Activated naive CD8-positive, alpha-beta T cell treated with anti-CD3 and anti-CD28 coated beads for 36 hours (primary cell): Measurements from ENCODE around the gene ADGRL3. TPM values are rescaled to one million over a fixed set of nuclear protein-coding genes. Genes with fewer than 3 reads are reported as not detected.
"Not testable (repeated sequence)": the region's sequence is repeated elsewhere in the genome, so short reads cannot be mapped to it uniquely, and the experiment has no call there.

Source experiments
- DNase-seq: peaks from one replicate; pipeline ENCODE4 v3.0.0; 2021
- H3K27ac Mint-ChIP-seq: one replicate; pipeline ENCODE4 v1.8.0; 2022; ENCODE audit warnings: mild to moderate bottlenecking, moderate library complexity, mixed read lengths
- H3K27me3 Mint-ChIP-seq: one replicate; pipeline ENCODE4 v1.8.0; 2022; ENCODE audit warnings: mild to moderate bottlenecking, mixed read lengths
- H3K36me3 Mint-ChIP-seq: one replicate; pipeline ENCODE4 v1.8.0; 2021; ENCODE audit warnings: mild to moderate bottlenecking, mixed read lengths
- H3K4me1 Mint-ChIP-seq: one replicate; pipeline ENCODE4 v1.8.0; 2021; ENCODE audit warnings: mixed read lengths
- H3K4me3 Mint-ChIP-seq: one replicate; pipeline ENCODE4 v1.8.0; 2022; ENCODE audit warnings: mild to moderate bottlenecking, moderate library complexity, mixed read lengths
- H3K9me3 Mint-ChIP-seq: one replicate; pipeline ENCODE4 v1.8.0; 2022; ENCODE audit warnings: mixed read lengths
- total RNA-seq, 2 experiments: library from RNA; stranded (reverse); gene quantifications; one replicate each; pipeline ENCODE4 v1.2.3, GENCODE V29; 2021

The ADGRL3 gene
- total RNA-seq, 2 experiments from 2014 or later: not detected

GRCh38 chr4:61489927-61490326 lies 289.8 kb downstream of the ADGRL3 start:
- no peaks in the 10 kb centered on the region for H3K36me3 Mint-ChIP-seq
- no peaks in the 10 kb centered on the region for H3K4me1 Mint-ChIP-seq
- H3K27me3 Mint-ChIP-seq: no peaks in the 10 kb centered on the region
- H3K27ac Mint-ChIP-seq: no peak overlapping the region
- H3K9me3 Mint-ChIP-seq: peaks cover 2% of the 10 kb centered on the region
- no peak overlapping the region for H3K4me3 Mint-ChIP-seq
- DNase-seq: no peak

DNA sequence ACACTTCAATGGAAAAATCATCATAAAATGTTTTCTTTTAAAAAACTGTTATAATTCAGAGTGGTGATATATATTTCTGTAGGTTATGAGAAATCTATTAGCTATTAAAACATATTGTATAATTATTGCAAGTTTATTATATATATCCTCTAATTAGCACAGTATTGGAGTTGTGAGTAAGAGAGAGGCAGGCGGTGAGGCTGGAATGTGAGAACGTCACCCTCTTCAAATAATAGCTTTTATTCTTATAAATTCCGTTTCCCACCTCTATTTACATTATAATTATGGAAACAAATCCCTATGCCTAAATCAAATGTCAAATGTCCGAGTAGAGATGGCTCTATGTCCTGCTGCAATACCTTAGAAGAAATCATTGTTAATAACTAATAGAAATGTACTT lies 292.9 kb downstream of the ADGRL3 start:
- peaks cover 2% of the 10 kb centered on the region for H3K9me3 Mint-ChIP-seq
- no peak for DNase-seq
- H3K4me3 Mint-ChIP-seq: no peak overlapping the region
- no peak overlapping the region for H3K27ac Mint-ChIP-seq
- H3K36me3 Mint-ChIP-seq: no peaks in the 10 kb centered on the region
- no peaks in the 10 kb centered on the region for H3K4me1 Mint-ChIP-seq
- no peaks in the 10 kb centered on the region for H3K27me3 Mint-ChIP-seq

DNA sequence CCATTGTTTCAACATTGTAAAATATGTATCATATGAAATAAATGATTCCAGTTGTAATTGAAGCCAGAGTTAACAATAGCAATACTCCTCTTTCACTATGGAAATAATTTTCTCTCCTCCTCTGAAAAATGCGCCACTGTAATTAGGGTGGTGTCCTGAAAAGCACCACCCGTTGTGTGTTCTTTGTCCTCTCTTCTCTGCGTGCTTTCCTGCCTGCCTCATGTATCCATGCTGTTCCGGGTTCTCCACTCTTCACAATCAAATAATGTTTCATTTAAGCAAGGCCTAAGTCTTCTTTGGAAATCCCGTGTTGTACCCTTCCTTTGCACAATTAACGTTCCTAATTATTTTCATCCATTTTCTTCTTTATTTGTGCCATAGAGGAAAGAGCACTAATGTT lies 293.3 kb downstream of the ADGRL3 start:
- Mint-ChIP-seq H3K27ac (no peak overlapping the region), H3K4me1 (no peaks in the 10 kb centered on the region), H3K9me3 (peaks cover 2% of the 10 kb centered on the region), H3K4me3 (no peak overlapping the region), H3K36me3 (no peaks in the 10 kb centered on the region), H3K27me3 (no peaks in the 10 kb centered on the region)
- DNase-seq: no peak

DNA sequence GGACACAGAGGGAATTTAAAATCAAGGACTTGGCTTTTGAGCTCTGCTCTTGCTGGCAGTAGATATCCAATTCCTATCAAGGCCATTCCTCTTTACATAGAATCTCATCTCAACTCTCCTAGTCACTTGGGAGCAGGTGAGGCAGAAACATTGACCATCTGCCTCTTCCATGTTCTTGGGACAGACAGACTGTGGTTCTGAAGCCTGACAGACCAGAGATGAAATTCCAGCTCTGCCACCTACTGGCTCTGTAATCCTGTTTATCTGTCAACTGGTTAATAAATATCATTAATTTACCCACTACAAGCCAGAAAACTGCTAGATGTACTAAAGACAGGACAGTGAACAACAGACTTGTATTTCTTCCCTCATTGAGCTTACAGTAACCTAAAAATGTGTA lies 300.8 kb downstream of the ADGRL3 start:
- H3K27ac Mint-ChIP-seq: no peak overlapping the region
- peaks cover 2% of the 10 kb centered on the region for H3K9me3 Mint-ChIP-seq
- H3K4me1 Mint-ChIP-seq: no peaks in the 10 kb centered on the region
- DNase-seq: no peak
- no peak overlapping the region for H3K4me3 Mint-ChIP-seq
- H3K27me3 Mint-ChIP-seq: no peaks in the 10 kb centered on the region
- H3K36me3 Mint-ChIP-seq: no peaks in the 10 kb centered on the region

DNA sequence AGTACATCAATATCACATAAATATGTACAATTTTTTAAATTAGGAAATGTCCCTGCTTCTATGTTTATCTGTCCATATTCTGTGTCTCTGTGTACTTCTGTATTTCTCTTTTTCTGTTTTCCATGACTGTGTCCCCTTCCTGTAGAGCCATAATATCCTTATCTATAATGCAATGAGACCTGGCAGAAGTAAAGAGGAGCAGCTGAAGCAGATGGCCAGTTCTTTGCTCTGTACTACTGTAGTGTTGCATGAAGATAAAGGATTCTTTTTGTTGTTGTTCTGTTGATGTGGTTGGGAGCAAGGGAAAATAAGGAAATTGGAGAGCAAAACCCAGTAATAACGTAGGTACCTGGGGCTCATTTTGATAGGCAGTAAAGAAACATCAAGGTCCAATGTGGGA lies 301.7 kb downstream of the ADGRL3 start:
- no peak overlapping the region for H3K4me3 Mint-ChIP-seq
- H3K4me1 Mint-ChIP-seq: no peaks in the 10 kb centered on the region
- H3K27me3 Mint-ChIP-seq: no peaks in the 10 kb centered on the region
- no peak for DNase-seq
- H3K9me3 Mint-ChIP-seq: peaks cover 2% of the 10 kb centered on the region
- no peaks in the 10 kb centered on the region for H3K36me3 Mint-ChIP-seq
- no peak overlapping the region for H3K27ac Mint-ChIP-seq

GRCh38 chr4:61505773-61506685 lies 305.9 kb downstream of the ADGRL3 start:
- H3K9me3 Mint-ChIP-seq: peaks cover 8% of the 10 kb centered on the region

GRCh38 chr4:61507091-61507490 lies 307.0 kb downstream of the ADGRL3 start:
- Mint-ChIP-seq H3K4me3 (no peak overlapping the region), H3K36me3 (no peaks in the 10 kb centered on the region), H3K27ac (no peak overlapping the region), H3K27me3 (no peaks in the 10 kb centered on the region), H3K4me1 (no peaks in the 10 kb centered on the region), H3K9me3 (peaks cover 9% of the 10 kb centered on the region)
- no peak for DNase-seq

More at GRCh38 chr4:61505773-61506685, 305.9 kb downstream of the ADGRL3 start:
- Mint-ChIP-seq H3K27ac (no peak overlapping the region), H3K4me1 (no peaks in the 10 kb centered on the region), H3K27me3 (no peaks in the 10 kb centered on the region), H3K4me3 (no peak overlapping the region), H3K36me3 (no peaks in the 10 kb centered on the region)
- no peak for DNase-seq

DNA sequence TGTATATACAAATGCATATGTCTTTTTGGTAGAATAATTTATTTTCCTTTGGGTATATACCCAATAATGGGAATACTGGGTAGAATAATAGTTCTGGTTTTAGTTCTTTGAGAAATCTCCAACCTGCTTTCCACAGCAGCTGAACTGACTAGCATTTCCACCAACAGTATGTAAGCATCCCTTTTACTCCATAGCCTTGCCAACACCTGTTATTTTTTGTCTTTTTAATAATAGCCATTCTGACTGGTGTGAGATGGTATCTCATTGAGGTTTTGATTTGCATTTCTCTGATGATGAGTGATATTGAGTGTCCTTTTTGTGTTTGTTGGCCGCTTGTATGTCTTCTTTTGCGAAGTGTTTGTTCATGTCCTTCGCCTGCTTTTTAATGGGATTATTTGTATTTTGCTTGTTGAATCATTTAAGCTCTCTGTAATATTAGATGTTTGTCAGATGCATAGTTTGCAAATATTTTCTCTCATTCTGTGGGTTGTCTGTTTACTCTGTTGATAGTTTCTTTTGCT lies 309.7 kb downstream of the ADGRL3 start:
- H3K4me3 Mint-ChIP-seq, H3K27ac Mint-ChIP-seq, DNase-seq, H3K27me3 Mint-ChIP-seq, H3K36me3 Mint-ChIP-seq, H3K9me3 Mint-ChIP-seq, H3K4me1 Mint-ChIP-seq: not testable (repeated sequence)

DNA sequence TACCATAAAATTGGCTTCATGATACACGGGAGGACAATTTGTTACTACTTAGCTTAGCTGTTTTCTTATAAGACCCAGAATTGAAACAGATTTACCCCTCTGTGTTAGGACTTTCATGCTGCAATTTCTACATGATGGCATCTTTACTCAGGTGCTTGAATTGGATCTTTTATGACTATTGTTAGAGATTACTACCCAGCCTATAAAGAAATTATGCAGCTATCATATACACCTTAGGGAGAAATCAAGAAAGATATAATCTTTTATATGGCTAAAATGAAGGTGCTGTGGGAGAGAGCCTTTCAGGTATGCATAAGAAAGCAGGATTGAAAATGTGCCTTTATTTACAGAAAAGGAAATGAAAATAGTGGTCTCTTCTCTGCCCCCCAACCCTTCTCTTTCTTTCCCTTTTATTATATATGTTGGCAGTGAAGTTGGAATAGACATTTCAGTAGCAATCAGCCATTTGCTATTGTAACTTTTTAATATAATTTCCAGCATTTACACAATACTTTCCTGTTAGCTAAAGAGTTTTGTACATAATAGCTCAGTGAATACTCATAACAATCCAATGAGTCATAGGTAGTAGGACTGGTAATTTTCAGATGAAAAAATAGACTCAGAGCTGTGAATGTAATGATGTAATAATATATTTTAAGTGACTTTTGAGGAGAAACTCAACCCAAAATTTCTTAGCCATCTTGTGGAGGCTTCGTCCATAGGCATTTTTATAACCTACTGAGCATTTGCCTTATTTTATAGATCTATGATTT lies 311.8 kb downstream of the ADGRL3 start:
- Mint-ChIP-seq H3K36me3 (no peaks in the 10 kb centered on the region), H3K27me3 (no peaks in the 10 kb centered on the region), H3K9me3 (peaks cover 8% of the 10 kb centered on the region), H3K27ac (no peak overlapping the region), H3K4me3 (no peak overlapping the region), H3K4me1 (no peaks in the 10 kb centered on the region)
- DNase-seq: no peak

- DNase-seq: no peak
- H3K27me3 Mint-ChIP-seq: no peaks in the 10 kb centered on the region
- H3K4me3 Mint-ChIP-seq: no peak overlapping the region
- H3K27ac Mint-ChIP-seq: no peak overlapping the region
- H3K4me1 Mint-ChIP-seq: no peaks in the 10 kb centered on the region
- no peaks in the 10 kb centered on the region for H3K36me3 Mint-ChIP-seq
- H3K9me3 Mint-ChIP-seq: peaks cover 3% of the 10 kb centered on the region
Observed at GRCh38 chr4:61514991-61515390, 314.9 kb downstream of the ADGRL3 start.

DNA sequence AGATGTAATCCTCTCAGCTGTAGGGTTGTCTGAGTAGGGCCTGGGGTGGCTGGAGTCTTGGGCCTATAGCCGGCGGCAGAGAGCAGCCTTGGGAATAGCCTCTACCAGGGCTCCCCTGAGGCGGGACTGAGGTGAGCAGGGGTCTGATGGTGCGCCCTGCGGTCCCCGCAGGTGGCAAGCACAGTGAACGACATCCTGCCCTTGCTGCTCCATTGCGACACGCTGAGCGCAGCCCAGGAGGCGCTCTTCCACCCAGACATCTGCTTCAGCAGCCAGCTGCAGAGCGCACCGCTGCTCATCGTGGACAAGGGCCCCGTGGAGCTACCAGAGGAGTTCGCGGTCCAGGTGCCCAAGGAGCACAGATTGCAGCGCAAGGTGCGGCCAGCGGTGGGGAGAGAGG lies 317.0 kb downstream of the ADGRL3 start:
- Mint-ChIP-seq H3K4me1 (no peaks in the 10 kb centered on the region), H3K36me3 (no peaks in the 10 kb centered on the region), H3K27ac (no peak overlapping the region), H3K27me3 (no peaks in the 10 kb centered on the region), H3K4me3 (no peak overlapping the region), H3K9me3 (no peaks in the 10 kb centered on the region)
- no peak for DNase-seq

GRCh38 chr4:61520166-61520565 lies 320.0 kb downstream of the ADGRL3 start:
- no peak overlapping the region for H3K4me3 Mint-ChIP-seq
- no peaks in the 10 kb centered on the region for H3K27me3 Mint-ChIP-seq
- H3K27ac Mint-ChIP-seq: no peak overlapping the region
- H3K9me3 Mint-ChIP-seq: no peaks in the 10 kb centered on the region
- H3K36me3 Mint-ChIP-seq: no peaks in the 10 kb centered on the region
- DNase-seq: no peak
- no peaks in the 10 kb centered on the region for H3K4me1 Mint-ChIP-seq

DNA sequence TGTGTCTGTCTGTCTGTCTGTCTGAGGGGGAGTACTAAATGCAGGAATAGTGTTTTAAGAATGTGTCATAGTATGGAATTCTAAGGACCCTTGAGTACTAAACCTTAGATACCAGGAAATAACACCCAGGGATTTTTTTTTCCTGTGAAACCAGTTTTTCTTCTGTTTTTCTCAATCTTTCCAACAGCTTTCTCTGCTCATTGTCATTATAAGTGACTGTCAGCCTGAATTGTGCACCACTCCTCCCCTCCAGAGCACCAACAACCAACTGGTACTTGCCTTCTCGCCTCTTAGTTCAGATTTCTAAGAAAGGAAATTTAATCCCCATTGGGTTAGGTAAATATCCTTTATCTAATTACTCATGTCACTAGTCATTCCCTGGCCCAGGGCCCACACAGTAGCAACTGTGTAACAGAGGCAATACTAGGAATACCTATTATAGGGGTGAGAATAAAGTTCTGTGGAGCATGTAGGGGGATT lies 320.6 kb downstream of the ADGRL3 start:
- no peak overlapping the region for H3K27ac Mint-ChIP-seq
- H3K36me3 Mint-ChIP-seq: no peaks in the 10 kb centered on the region
- H3K4me1 Mint-ChIP-seq: no peaks in the 10 kb centered on the region
- no peak for DNase-seq
- no peaks in the 10 kb centered on the region for H3K27me3 Mint-ChIP-seq
- H3K9me3 Mint-ChIP-seq: no peaks in the 10 kb centered on the region
- H3K4me3 Mint-ChIP-seq: no peak overlapping the region

GRCh38 chr4:61521451-61521850 lies 321.3 kb downstream of the ADGRL3 start:
- no peak overlapping the region for H3K27ac Mint-ChIP-seq
- H3K4me1 Mint-ChIP-seq: no peaks in the 10 kb centered on the region
- H3K4me3 Mint-ChIP-seq: no peak overlapping the region
- H3K27me3 Mint-ChIP-seq: no peaks in the 10 kb centered on the region
- no peak for DNase-seq
- no peaks in the 10 kb centered on the region for H3K9me3 Mint-ChIP-seq
- H3K36me3 Mint-ChIP-seq: no peaks in the 10 kb centered on the region

GRCh38 chr4:61522312-61522711 lies 322.2 kb downstream of the ADGRL3 start:
- H3K27me3 Mint-ChIP-seq: no peaks in the 10 kb centered on the region
- H3K36me3 Mint-ChIP-seq: no peaks in the 10 kb centered on the region
- no peak overlapping the region for H3K27ac Mint-ChIP-seq
- no peak for DNase-seq
- no peaks in the 10 kb centered on the region for H3K4me1 Mint-ChIP-seq
- no peak overlapping the region for H3K4me3 Mint-ChIP-seq
- H3K9me3 Mint-ChIP-seq: no peaks in the 10 kb centered on the region
